HepG2 (cell line): Measurements from ENCODE around the gene MRPL2. TPM values are rescaled to one million over a fixed set of nuclear protein-coding genes. Genes with fewer than 3 reads are reported as not detected.
A peak's percentile ranks its signal among the peaks of the same experiment; 100 is the strongest.

ENCODE experiments used
- ATAC-seq: fragments of 200-7000 bp; cut with Tn5 transposase; 3 replicates; pipeline ENCODE4 v1.9.1; 2020; ENCODE audit warnings: mild to moderate bottlenecking, moderate library complexity
- BruUV-seq: library from RNA; stranded (reverse); fragments of 400-500 nt; replicated peaks from 2 replicates; lab custom pipeline; 2021; lab: Mats Ljungman, UMichigan
- CTCF ChIA-PET: fragments of 300-600 bp; formaldehyde crosslinking; extraction: SDS; loops from one replicate; lab custom pipeline; 2021; ENCODE audit warnings: low total read pairs, inconsistent platforms, low intra/inter-chr PET ratio; lab: Yijun Ruan, JAX
- POLR2A ChIA-PET: fragments of 350-600 bp; sonication (Branson Sonifier 250); formaldehyde crosslinking; loops from one replicate; lab custom pipeline; 2020; ENCODE audit warnings: antibody characterized with exemption, inconsistent platforms; lab: Yijun Ruan, JAX
- DNase-seq: peaks from one replicate; pipeline ENCODE4 v3.0.0-alpha.2; 2015; ENCODE audit warnings: low spot score
- FAIRE-seq: peaks from 3 replicates; lab custom pipeline; 2011; peaks lifted over from hg19 to GRCh38; lab: Jason Lieb, UNC
- H2AFZ ChIP-seq: one replicate; pipeline ENCODE4 v1.6.1; 2011; ENCODE audit warnings: low read length, inconsistent platforms
- H3K27ac ChIP-seq: fragments of 300-600 bp; 3 replicates; pipeline ENCODE4 v1.8.0; 2011; ENCODE audit warnings: mixed run types, mild to moderate bottlenecking, mixed read lengths, low read length, inconsistent platforms; ENCODE audit not compliant: insufficient read depth; ENCODE audit errors: extremely low read length
- H3K27me3 ChIP-seq, 2 experiments: fragments of 200-600 bp in 1 of 2; 2 replicates in 1 of 2; 3 replicates in 1 of 2; pipeline versions ENCODE4 v1.6.0 to v1.8.0; 2011; ENCODE audit warnings: low read length in 2 of 2, mild to moderate bottlenecking in 2 of 2, moderate library complexity in 2 of 2, inconsistent platforms in 1 of 2; ENCODE audit not compliant: insufficient read depth in 2 of 2, control insufficient read depth in 1 of 2
- H3K36me3 ChIP-seq, 2 experiments: fragments of 200-600 bp in 1 of 2; replicated peaks in 1 of 2; 2 replicates in 1 of 2; 3 replicates in 1 of 2; pipeline versions ENCODE4 v1.5.1 to v1.8.0; 2011; ENCODE audit warnings: low read length in 2 of 2, inconsistent platforms in 1 of 2; ENCODE audit not compliant: insufficient read depth in 2 of 2, control insufficient read depth in 1 of 2
- H3K4me1 ChIP-seq: 2 replicates; pipeline ENCODE4 v1.5.1; 2012; ENCODE audit warnings: low read length, inconsistent platforms; ENCODE audit not compliant: insufficient read depth
- H3K4me2 ChIP-seq: 2 replicates; pipeline ENCODE4 v1.6.0; 2011; ENCODE audit warnings: low read depth, low read length, inconsistent platforms
- H3K4me3 ChIP-seq, 3 experiments: fragments of 200-600 bp in 1 of 3; sonication (generic), shearing (Covaris generic) in 1 of 3; replicated peaks in 1 of 3; 2 replicates each; pipeline ENCODE4 v1.5.1; 2011 to 2016; ENCODE audit warnings: low read length in 3 of 3, inconsistent platforms in 2 of 3, low read depth in 2 of 3, mild to moderate bottlenecking in 2 of 3, control low read depth in 1 of 3, mixed read lengths in 1 of 3; ENCODE audit not compliant: insufficient read depth in 1 of 3
- H3K79me2 ChIP-seq: one replicate; pipeline ENCODE4 v1.6.1; 2011; ENCODE audit warnings: low read length, inconsistent platforms; ENCODE audit not compliant: insufficient read depth
- H3K9ac ChIP-seq: 2 replicates; pipeline ENCODE4 v1.6.0; 2011; ENCODE audit warnings: mild to moderate bottlenecking, low read depth, low read length, inconsistent platforms; ENCODE audit not compliant: insufficient read depth
- H3K9me3 ChIP-seq: 2 replicates; pipeline ENCODE4 v1.5.1; 2012; ENCODE audit warnings: mild to moderate bottlenecking, low read length
- H4K20me1 ChIP-seq: 2 replicates; pipeline ENCODE4 v1.6.0; 2011; ENCODE audit warnings: inconsistent platforms, mild to moderate bottlenecking, low read length, moderate library complexity; ENCODE audit not compliant: insufficient read depth
- BHLHE40 ChIP-seq: IDR thresholded peaks from 2 replicates; pipeline ENCODE4 v1.6.1; 2011; ENCODE audit warnings: low read length, improper control_type of control experiment
- GATAD2A ChIP-seq: IDR thresholded peaks from 2 replicates; pipeline ENCODE4 v1.6.1; 2016
- HDAC1 ChIP-seq: sonication (generic); formaldehyde crosslinking; IDR thresholded peaks from 2 replicates; pipeline ENCODE4 v1.5.1; 2020; ENCODE audit warnings: mild to moderate bottlenecking, missing genetic modification reagents
- KDM5B ChIP-seq: sonication (generic); formaldehyde crosslinking; IDR thresholded peaks from 2 replicates; pipeline ENCODE4 v1.4.0; 2020; ENCODE audit warnings: missing genetic modification reagents, mild to moderate bottlenecking, borderline replicate concordance
- NCOA2 ChIP-seq: sonication (generic); formaldehyde crosslinking; IDR thresholded peaks from 2 replicates; pipeline ENCODE4 v1.8.0; 2022; ENCODE audit warnings: inconsistent platforms
- NFKB2 ChIP-seq: sonication (generic); formaldehyde crosslinking; IDR thresholded peaks from 2 replicates; pipeline ENCODE4 v1.4.0; 2020; ENCODE audit warnings: missing genetic modification reagents, borderline replicate concordance
- NONO ChIP-seq, 2 experiments: fragments of 450-650 bp in 1 of 2; sonication (generic) in 1 of 2; formaldehyde crosslinking in 1 of 2; IDR thresholded peaks in 1 of 2; conservative IDR thresholded peaks in 1 of 2; 2 replicates each; pipeline versions ENCODE4 v1.6.1 to v1.8.0; 2017 to 2022; ENCODE audit warnings: mild to moderate bottlenecking in 1 of 2, missing genetic modification reagents in 1 of 2, moderate library complexity in 1 of 2
- PHF8 ChIP-seq: sonication (generic); formaldehyde crosslinking; IDR thresholded peaks from 2 replicates; pipeline ENCODE4 v1.5.0; 2020; ENCODE audit warnings: missing genetic modification reagents
- ZFP91 ChIP-seq: sonication (generic); formaldehyde crosslinking; IDR thresholded peaks from 2 replicates; pipeline ENCODE4 v1.9.0; 2022; ENCODE audit warnings: missing genetic modification reagents, mild to moderate bottlenecking, borderline replicate concordance
- ZFX ChIP-seq: sonication (generic); formaldehyde crosslinking; IDR thresholded peaks from 2 replicates; pipeline ENCODE4 v1.4.0; 2020; ENCODE audit warnings: mild to moderate bottlenecking, low read depth, missing genetic modification reagents, moderate library complexity
- ZNF205 ChIP-seq: IDR thresholded peaks from 2 replicates; pipeline ENCODE4 v1.6.1; 2018; ENCODE audit warnings: missing biosample characterization, missing genetic modification reagents
- ZNF263 ChIP-seq: sonication (generic); formaldehyde crosslinking; IDR thresholded peaks from 2 replicates; pipeline ENCODE4 v1.4.0; 2020; ENCODE audit warnings: missing genetic modification reagents
- ZNF331 ChIP-seq: sonication (generic); formaldehyde crosslinking; IDR thresholded peaks from 2 replicates; pipeline ENCODE4 v1.4.0; 2020; ENCODE audit warnings: missing genetic modification reagents
- ZNF468 ChIP-seq: sonication (generic); formaldehyde crosslinking; IDR thresholded peaks from 2 replicates; pipeline ENCODE4 v1.8.0; 2022; ENCODE audit warnings: mild to moderate bottlenecking, moderate library complexity, missing genetic modification reagents
- ZNF510 ChIP-seq: sonication (generic); formaldehyde crosslinking; IDR thresholded peaks from 2 replicates; pipeline ENCODE4 v1.4.0; 2020; ENCODE audit warnings: low read depth, mild to moderate bottlenecking, missing genetic modification reagents
- ZNF720 ChIP-seq: sonication (generic); formaldehyde crosslinking; IDR thresholded peaks from 2 replicates; pipeline ENCODE4 v1.4.0; 2020; ENCODE audit warnings: missing genetic modification reagents
- ZSCAN22 ChIP-seq: sonication (generic); formaldehyde crosslinking; IDR thresholded peaks from 2 replicates; pipeline ENCODE4 v1.4.0; 2020; ENCODE audit warnings: mild to moderate bottlenecking, missing genetic modification reagents
- whole genome bisulfite sequencing: methylation state at CpG from one replicate; pipeline ENCODE4 v1.1.6; 2017; ENCODE audit warnings: low lambda C conversion rate; 5-methylcytosine and 5-hydroxymethylcytosine counted together
- in situ Hi-C: cut with HindIII; loops from 2 replicates; pipeline ENCODE4 v1.10.0; 2017; ENCODE audit warnings: low pct_unique_long_range_greater_than_20kb; ENCODE audit not compliant: extremely low pct_ligation_motif_present
- intact Hi-C: fragments of 100-400 bp; cut with micrococcal nuclease; formaldehyde crosslinking; loops from one replicate; pipeline ENCODE4 v1.10.0; 2022; ENCODE audit not compliant: unreplicated experiment
- polyA plus RNA-seq, 8 experiments: library from polyadenylated mRNA; depleted of rRNA in 3 of 8; stranded (reverse) in 7 of 8; unstranded in 1 of 8; fragments of >200 nt; fragmentation: Illumina TruSeq in 4 of 8; extraction: Trizol in 4 of 8; gene quantifications; 2 replicates each; pipeline versions ENCODE4 v1.2.1 to v1.2.3, GENCODE V29; 2011 to 2016; ENCODE audit warnings: low read depth in 4 of 8, missing spikeins in 1 of 8, mixed read lengths in 1 of 8; ENCODE audit not compliant: insufficient read depth in 1 of 8
- total RNA-seq, 5 experiments: library from RNA; depleted of rRNA; stranded (reverse); fragments of >200 nt; fragmentation: Illumina TruSeq; extraction: Trizol; gene quantifications; 2 replicates each; pipeline ENCODE4 v1.2.3, GENCODE V29; 2016; ENCODE audit warnings: low read depth in 1 of 5

Gene MRPL2
- total and polyA plus RNA-seq, 2 of the 13 experiments (the other 11 are each of a cell fraction or from before 2014, with no cell fraction given) = 56.8 to 65.6 TPM

GRCh38 chr6:43036712-43037111 is 22.5 kb downstream of the MRPL2 start:
- no peak overlapping the region for H3K4me3 ChIP-seq
- H3K36me3 ChIP-seq = peaks cover 31 to 64% of the 10 kb centered on the region in 2 experiments
- H4K20me1 ChIP-seq = peaks cover 3% of the 10 kb centered on the region; the same call in 1 of the 2 replicates
- peaks cover 12% of the 10 kb centered on the region for H3K4me1 ChIP-seq
- no peak overlapping the region for H2AFZ ChIP-seq
- intact Hi-C loops = no loop called here
- WGBS = 95% methylated on average over 9 of the region's 9 CpGs
- H3K27ac ChIP-seq = no peak overlapping the region
- H3K4me2 ChIP-seq = no peak overlapping the region
- TF ChIP-seq NFKB2 (no peak), GATAD2A (CRISPR knock-in tag) (no peak), ZNF468 (CRISPR knock-in tag) (no peak), BHLHE40 (no peak), ZNF720 (no peak), ZNF510 (CRISPR knock-in tag) (no peak), ZNF205 (CRISPR knock-in tag) (no peak)
- no TSS peak for BruUV-seq
- in situ Hi-C loops = no loop called here
- H3K9ac ChIP-seq = no peak overlapping the region
- no peaks in the 10 kb centered on the region for H3K27me3 ChIP-seq
- ChIA-PET POLR2A (interaction anchor here (0.6 to 5.2 kb wide), 7 partner anchors 16 to 57 kb away, joined by 3 to 41 read pairs (median 4); partner anchors contain the start of genes CUL7, KLC4, KLHDC3 and MEA1), CTCF (no interaction called here)
- DNase-seq = no peak
- H3K9me3 ChIP-seq = no peaks in the 10 kb centered on the region
- H3K79me2 ChIP-seq = no peaks in the 10 kb centered on the region
- no peak for ATAC-seq
- no peak for FAIRE-seq

- Histone ChIP-seq H3K4me3 (peak overlapping the region in 1 of 3 experiments; percentile 3; a peak in 1 of 6 replicates), H3K9me3 (no peaks in the 10 kb centered on the region), H3K27ac (peak overlapping the region; percentile 39), H2AFZ (no peak overlapping the region), H3K4me1 (peaks cover 12% of the 10 kb centered on the region), H3K79me2 (no peaks in the 10 kb centered on the region), H3K9ac (no peak overlapping the region), H4K20me1 (peaks cover 3% of the 10 kb centered on the region; the same call in 1 of the 2 replicates), H3K4me2 (peak overlapping the region; percentile 41), H3K27me3 (no peaks in the 10 kb centered on the region), H3K36me3 (peaks cover 27 to 55% of the 10 kb centered on the region in 2 experiments)
- POLR2A ChIA-PET = interaction anchor here (1.4 to 5.2 kb wide), 6 partner anchors 15 to 51 kb away, joined by 3 to 41 read pairs (median 16); partner anchors contain the start of genes CUL7, KLC4, KLHDC3 and MEA1
- in situ Hi-C loops (no loop called here), intact Hi-C loops (loop anchor here (1.0 kb wide), 1 partner anchor 26 kb away; no protein-coding TSS in a partner anchor)
- DNase-seq = no peak
- ATAC-seq = peak; percentile 86
- FAIRE-seq = peak; percentile 68
- CTCF ChIA-PET = interaction anchor here (0.8 kb wide), 1 partner anchor 108 kb away, joined by 3 read pairs; no protein-coding TSS in a partner anchor
- WGBS = 45% methylated on average over 4 of the region's 4 CpGs
- BruUV-seq = TSS peak; percentile 24
- TF ChIP-seq NCOA2 (no peak), PHF8 (CRISPR knock-in tag) (no peak), NONO (IDR thresholded peaks at IDR 0.05) (no peak), NONO (CRISPR knock-in tag; conservative IDR thresholded peaks at IDR 0.05) (peak; percentile 38; the same call in 1 of the 2 replicates), KDM5B (CRISPR knock-in tag) (0 out of 2 replicates have a peak, but pooled peaks have one; percentile 10), ZFX (CRISPR knock-in tag) (0 out of 2 replicates have a peak, but pooled peaks have one; percentile 33), ZFP91 (CRISPR knock-in tag) (peak; percentile 24; the same call in 1 of the 2 replicates), ZSCAN22 (no peak), ZNF263 (CRISPR knock-in tag) (0 out of 2 replicates have a peak, but pooled peaks have one; percentile 23), HDAC1 (CRISPR knock-in tag) (0 out of 2 replicates have a peak, but pooled peaks have one; percentile 22), ZNF331 (CRISPR knock-in tag) (0 out of 2 replicates have a peak, but pooled peaks have one; percentile 28)
Observed at GRCh38 chr6:43035495-43036194, 23.6 kb downstream of the MRPL2 start.
